C4-2B (cell line): ENCODE data around the gene TOR3A.

ENCODE experiments used
- ZFX ChIP-seq: fragments of 450-650 bp; IDR thresholded peaks from 2 replicates; pipeline ENCODE4 v1.6.1; 2017
- TF ChIP-seq, protein P1 (sequence below): fragments of 450-650 bp; conservative IDR thresholded peaks from 2 replicates; pipeline ENCODE4 v1.5.1; 2017; ENCODE audit warnings: mild to moderate bottlenecking

DNA sequence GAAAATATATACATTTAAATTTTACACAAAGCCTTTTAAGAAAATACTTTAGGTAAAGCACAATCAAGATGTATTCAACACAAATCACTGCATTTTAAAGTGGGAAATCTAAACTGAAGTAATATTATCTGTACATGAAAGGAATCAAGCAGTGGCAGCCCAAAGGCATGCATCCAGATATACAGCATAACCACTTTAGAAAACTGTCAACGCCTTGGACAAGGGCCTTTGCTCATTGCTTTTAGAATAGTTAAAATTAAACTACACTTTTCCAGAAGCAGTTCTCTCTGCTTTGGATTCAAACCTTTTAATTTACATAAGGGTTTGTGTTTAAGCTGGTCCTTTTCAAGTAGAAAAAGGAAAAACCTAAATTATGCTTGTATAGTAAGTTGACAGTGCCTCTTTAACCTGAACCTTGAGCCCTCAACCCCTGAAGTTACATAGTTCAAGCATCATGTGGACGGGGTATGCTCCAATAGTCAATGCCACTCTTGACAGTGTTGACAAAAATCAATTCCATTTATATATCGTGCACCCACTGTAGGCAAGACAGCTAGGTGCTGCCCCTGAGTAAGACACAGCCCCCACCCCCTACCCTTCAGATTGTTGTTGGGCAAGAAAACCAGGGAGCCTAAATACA, 22.9 kb downstream of the TOR3A start:
- TF ChIP-seq, protein P1, sequence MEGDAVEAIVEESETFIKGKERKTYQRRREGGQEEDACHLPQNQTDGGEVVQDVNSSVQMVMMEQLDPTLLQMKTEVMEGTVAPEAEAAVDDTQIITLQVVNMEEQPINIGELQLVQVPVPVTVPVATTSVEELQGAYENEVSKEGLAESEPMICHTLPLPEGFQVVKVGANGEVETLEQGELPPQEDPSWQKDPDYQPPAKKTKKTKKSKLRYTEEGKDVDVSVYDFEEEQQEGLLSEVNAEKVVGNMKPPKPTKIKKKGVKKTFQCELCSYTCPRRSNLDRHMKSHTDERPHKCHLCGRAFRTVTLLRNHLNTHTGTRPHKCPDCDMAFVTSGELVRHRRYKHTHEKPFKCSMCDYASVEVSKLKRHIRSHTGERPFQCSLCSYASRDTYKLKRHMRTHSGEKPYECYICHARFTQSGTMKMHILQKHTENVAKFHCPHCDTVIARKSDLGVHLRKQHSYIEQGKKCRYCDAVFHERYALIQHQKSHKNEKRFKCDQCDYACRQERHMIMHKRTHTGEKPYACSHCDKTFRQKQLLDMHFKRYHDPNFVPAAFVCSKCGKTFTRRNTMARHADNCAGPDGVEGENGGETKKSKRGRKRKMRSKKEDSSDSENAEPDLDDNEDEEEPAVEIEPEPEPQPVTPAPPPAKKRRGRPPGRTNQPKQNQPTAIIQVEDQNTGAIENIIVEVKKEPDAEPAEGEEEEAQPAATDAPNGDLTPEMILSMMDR, result no peak
- no peak for TF ChIP-seq ZFX
